Subcutaneous abdominal adipose tissue (tissue), 5 donors: ENCODE results near the gene PLA2G5.
"Not testable (repeated sequence)": the region's sequence is repeated elsewhere in the genome, so short reads cannot be mapped to it uniquely, and the experiment has no call there.

Experiments used
- H3K27ac ChIP-seq: one replicate; pipeline ENCODE4 v1.7.0; 2013; ENCODE audit warnings: low read depth, mild to moderate bottlenecking, inconsistent platforms, low read length, moderate library complexity
- H3K27me3 ChIP-seq, 5 donors: one replicate each; pipeline ENCODE4 v1.7.0; 2013; ENCODE audit warnings: low read length in 5 of 5, inconsistent platforms in 1 of 5; ENCODE audit not compliant: control insufficient read depth in 5 of 5, insufficient read depth in 4 of 5
- H3K36me3 ChIP-seq, 5 donors: one replicate each; pipeline ENCODE4 v1.7.0; 2013; ENCODE audit warnings: low read length in 5 of 5; ENCODE audit not compliant: control insufficient read depth in 5 of 5, insufficient read depth in 5 of 5
- H3K4me1 ChIP-seq, 5 donors: one replicate each; pipeline ENCODE4 v1.7.0; 2013; ENCODE audit warnings: low read length in 5 of 5, mild to moderate bottlenecking in 3 of 5, moderate library complexity in 1 of 5; ENCODE audit not compliant: control insufficient read depth in 5 of 5, insufficient read depth in 5 of 5
- H3K4me3 ChIP-seq, 5 donors: one replicate each; pipeline ENCODE4 v1.7.0; 2013; ENCODE audit warnings: low read length in 5 of 5, low read depth in 1 of 5
- H3K9ac ChIP-seq, 5 donors: one replicate each; pipeline ENCODE4 v1.7.0; 2013; ENCODE audit warnings: low read length in 5 of 5, mild to moderate bottlenecking in 4 of 5, moderate library complexity in 3 of 5
- H3K9me3 ChIP-seq, 5 donors: one replicate each; pipeline ENCODE4 v1.7.0; 2013; ENCODE audit warnings: low read length in 5 of 5; ENCODE audit not compliant: control insufficient read depth in 5 of 5
- donor health status: healthy.
- donor health status: healthy.
- donor health status: healthy.
- donor health status: healthy.
- donor health status: healthy.

The PLA2G5 gene

DNA sequence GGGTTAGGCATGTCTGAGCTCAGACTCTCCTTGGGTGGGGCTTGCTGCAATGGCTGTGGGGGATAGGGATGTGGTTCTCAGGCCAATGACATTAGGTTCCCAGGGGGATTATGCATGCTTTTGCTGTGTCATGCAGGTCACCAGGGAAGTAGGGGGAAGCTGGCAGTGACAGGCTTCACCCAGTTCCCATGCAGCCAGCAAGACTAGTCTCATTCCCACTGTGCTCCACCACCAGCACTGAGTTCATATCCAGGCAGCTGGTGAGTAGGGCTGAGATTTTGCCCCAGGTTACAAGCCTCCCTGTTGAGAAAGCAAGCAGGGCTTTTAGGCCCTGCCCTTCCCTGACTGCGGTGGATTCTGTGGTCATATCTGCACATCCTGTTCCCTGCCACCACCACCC is 32.1 kb upstream of the PLA2G5 start:
- peaks cover 0 to 2% (median 0%) of the 10 kb centered on the region in 5 donors for H3K4me1 ChIP-seq
- H3K4me3 ChIP-seq = no peak overlapping the region
- no peak overlapping the region for H3K27ac ChIP-seq
- peaks cover 0 to 7% (median 5%) of the 10 kb centered on the region in 5 donors for H3K9me3 ChIP-seq
- no peak overlapping the region for H3K9ac ChIP-seq
- H3K27me3 ChIP-seq = peaks cover 0 to 4% (median 0%) of the 10 kb centered on the region in 5 donors
- H3K36me3 ChIP-seq = no peaks in the 10 kb centered on the region

DNA sequence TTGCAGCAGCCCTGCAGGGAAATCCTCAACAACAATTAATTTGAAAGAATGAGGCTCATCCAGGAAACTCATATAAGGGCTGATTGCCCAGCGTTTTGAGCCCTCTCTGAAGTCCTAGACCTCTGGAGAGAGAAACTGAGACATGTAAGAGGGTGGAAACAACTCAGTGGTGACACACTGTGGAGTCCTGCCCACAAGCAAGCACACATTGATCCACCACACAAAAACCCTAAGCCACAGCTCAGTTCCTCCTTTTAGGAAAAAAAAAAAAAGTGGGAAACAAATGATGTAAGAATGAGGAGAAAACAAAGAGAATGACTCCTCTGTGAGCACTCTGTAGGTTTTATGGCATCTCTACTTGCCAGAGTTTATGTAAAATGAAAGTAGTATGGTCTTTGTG is 22.9 kb upstream of the PLA2G5 start:
- H3K27me3 ChIP-seq = no peaks in the 10 kb centered on the region
- no peak overlapping the region for H3K27ac ChIP-seq
- peaks cover 0 to 4% (median 2%) of the 10 kb centered on the region in 5 donors for H3K9me3 ChIP-seq
- no peaks in the 10 kb centered on the region for H3K36me3 ChIP-seq
- H3K4me1 ChIP-seq = no peaks in the 10 kb centered on the region
- H3K4me3 ChIP-seq = no peak overlapping the region
- no peak overlapping the region for H3K9ac ChIP-seq

DNA sequence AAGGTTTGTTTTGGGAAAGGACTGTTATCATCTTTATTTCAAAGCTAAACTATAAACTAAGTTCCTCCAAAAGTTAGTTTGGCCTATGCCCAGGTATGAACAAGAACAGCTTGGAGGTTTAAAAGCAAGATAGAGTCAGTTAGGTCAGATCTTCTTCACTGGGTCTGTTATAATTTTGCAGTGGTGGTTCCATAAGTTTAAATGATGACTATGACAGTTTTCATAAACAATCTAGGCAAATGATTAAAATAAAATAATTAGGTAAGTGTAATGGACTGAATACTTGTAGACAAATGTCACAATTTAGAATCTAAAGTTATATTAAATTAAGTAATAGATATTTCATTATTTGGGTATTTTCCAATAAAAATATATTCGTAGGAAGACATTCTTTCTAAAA is 21.4 kb upstream of the PLA2G5 start:
- Histone ChIP-seq H3K9me3 (peaks cover 0 to 4% (median 2%) of the 10 kb centered on the region in 5 donors), H3K27me3 (no peaks in the 10 kb centered on the region), H3K4me3 (no peak overlapping the region), H3K36me3 (no peaks in the 10 kb centered on the region), H3K4me1 (no peaks in the 10 kb centered on the region), H3K9ac (no peak overlapping the region), H3K27ac (no peak overlapping the region)

DNA sequence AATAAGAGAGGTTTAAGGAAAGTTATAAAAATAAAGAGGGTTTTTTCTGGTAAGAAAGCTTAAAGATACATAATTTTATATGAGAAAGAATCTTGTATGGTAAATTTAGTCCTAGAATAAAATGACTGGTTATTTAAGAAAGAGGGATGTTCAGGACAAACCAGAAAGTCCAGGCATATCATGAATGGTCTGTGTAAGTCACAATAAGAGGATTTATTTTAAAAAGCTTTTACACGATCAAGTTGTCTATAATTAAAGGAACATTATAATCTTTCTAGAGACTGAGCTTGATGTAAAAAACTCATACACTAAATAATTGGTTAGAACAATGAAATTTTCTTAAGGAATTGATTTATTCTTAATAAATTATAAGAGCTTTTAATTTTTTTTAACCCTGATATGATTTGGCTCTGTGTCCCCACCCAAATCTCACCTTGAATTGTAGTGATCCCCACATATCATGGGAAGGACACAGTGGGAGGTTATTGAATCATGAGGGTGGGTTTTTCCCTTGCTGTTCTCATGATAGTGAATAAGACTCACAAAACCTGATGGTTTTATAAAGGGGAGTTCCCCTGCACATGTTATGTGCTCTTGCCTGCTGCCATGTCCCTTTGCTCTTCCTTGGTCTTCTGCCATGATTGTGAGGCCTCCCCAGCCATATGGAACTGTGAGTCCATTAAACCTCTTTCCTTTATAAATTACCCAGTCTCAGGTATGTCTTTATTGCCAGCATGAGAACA is 20.8 kb upstream of the PLA2G5 start:
- H3K4me1 ChIP-seq, H3K27me3 ChIP-seq, H3K9me3 ChIP-seq, H3K36me3 ChIP-seq, H3K27ac ChIP-seq, H3K4me3 ChIP-seq, H3K9ac ChIP-seq: not testable (repeated sequence)

DNA sequence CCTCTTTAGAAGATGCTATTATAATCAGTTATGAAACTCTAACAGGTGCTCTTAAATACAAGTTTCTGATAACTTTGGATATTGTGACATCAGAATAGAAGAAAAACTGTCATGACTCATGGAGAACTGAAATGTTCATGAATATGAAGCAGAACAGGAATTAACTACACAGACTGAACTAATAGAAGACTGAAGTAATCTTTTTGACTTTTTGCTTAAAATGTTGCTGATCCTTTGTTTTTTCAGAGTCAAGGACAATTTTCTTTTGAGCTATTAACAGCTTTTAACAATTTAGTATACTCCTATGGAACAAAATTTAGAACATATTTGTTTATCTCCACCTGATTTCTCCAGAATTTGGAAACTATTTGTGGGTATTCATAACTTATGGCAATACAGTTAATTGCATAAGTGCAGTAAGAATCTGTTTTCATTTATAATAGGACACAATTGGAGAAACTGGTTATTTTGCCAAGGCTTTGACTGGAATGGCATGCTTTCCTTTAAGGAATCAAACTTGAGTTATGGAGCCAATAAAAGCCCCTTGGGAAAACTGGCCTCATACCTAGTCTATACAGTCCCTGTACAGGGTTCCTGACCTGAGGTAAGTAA is 18.7 kb upstream of the PLA2G5 start:
- H3K27ac ChIP-seq = no peak overlapping the region
- no peaks in the 10 kb centered on the region for H3K36me3 ChIP-seq
- no peaks in the 10 kb centered on the region for H3K4me1 ChIP-seq

DNA sequence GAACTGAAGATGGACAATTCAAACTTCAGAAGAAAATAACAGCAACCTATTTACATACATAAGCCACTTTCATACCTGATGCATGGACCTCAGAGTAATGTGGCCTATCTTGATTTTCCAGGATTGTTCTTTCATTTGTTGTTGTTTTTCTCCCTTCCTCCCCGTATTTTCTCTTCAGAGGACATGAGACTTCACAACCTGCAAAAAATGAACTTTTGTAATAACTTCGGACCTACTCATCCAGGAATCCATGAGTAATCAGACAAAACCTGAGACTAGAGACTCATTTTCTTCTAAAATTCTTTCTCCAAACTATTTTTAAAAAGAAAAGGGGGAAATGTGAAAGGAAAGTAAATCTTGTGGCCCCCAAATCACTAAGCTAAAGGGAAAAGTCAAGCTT is 17.6 kb upstream of the PLA2G5 start:
- Histone ChIP-seq H3K9ac (no peak overlapping the region), H3K27ac (no peak overlapping the region), H3K36me3 (no peaks in the 10 kb centered on the region), H3K4me3 (no peak overlapping the region), H3K4me1 (no peaks in the 10 kb centered on the region), H3K9me3 (peaks cover 0 to 4% (median 2%) of the 10 kb centered on the region in 5 donors), H3K27me3 (no peaks in the 10 kb centered on the region)

More for the DNA sequence above, 18.7 kb upstream of the PLA2G5 start:
- Histone ChIP-seq H3K4me3 (no peak overlapping the region), H3K9ac (no peak overlapping the region), H3K9me3 (peaks cover 0 to 4% (median 2%) of the 10 kb centered on the region in 5 donors), H3K27me3 (no peaks in the 10 kb centered on the region)

DNA sequence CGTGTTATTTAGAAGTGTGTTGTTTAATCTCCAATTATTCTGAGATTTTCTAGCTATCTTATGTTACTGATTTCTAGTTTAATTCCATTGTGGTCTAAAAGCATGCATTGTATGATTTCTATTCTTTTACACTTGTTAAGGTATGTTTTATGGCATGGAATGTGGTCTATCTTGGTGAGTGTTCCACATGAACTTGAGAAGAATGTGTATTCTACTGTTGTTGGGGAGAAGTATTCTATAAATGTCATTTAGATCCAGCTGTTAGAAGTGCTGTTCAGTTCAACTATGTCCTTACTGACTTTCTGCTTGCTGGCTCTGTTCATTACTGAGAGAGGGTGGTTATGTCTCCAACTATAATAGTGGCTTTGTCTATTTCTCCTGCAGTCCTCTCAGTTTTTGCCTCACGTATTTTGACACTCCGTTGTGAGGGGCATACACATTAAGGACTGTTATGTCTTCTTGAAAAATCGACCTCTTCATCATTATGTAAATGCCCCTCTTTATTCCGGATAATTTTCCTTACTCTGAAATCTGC is 12.0 kb upstream of the PLA2G5 start:
- Histone ChIP-seq H3K36me3 (no peaks in the 10 kb centered on the region), H3K27me3 (peaks cover 0 to 3% (median 0%) of the 10 kb centered on the region in 5 donors), H3K4me3 (no peak overlapping the region), H3K4me1 (peaks cover 0 to 17% (median 8%) of the 10 kb centered on the region in 5 donors), H3K9ac (no peak overlapping the region), H3K27ac (no peak overlapping the region), H3K9me3 (no peaks in the 10 kb centered on the region)

DNA sequence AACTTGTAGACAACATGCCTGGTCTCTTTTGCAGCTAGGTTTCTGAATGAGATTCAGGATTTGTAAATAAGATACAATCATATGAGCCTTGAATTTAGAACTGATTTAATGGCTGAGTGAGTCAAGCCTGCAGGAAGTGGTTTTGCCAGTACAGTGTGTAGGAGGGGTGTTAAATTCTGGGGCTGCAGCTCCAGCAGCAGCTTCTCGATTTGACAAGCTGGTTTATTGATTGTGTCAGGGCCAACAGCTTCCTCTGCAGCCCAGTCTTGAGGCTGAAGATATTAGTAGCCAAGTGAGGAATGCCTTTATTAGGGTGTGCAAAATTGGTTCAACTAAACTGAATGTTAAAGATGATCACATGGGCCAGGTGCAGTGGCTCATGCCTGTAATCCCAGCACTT is 11.5 kb upstream of the PLA2G5 start:
- no peak overlapping the region for H3K9ac ChIP-seq
- H3K4me1 ChIP-seq = peaks cover 0 to 17% (median 8%) of the 10 kb centered on the region in 5 donors
- H3K36me3 ChIP-seq = no peaks in the 10 kb centered on the region
- no peak overlapping the region for H3K4me3 ChIP-seq
- H3K27ac ChIP-seq = no peak overlapping the region
- H3K9me3 ChIP-seq = no peaks in the 10 kb centered on the region
- peaks cover 0 to 3% (median 0%) of the 10 kb centered on the region in 5 donors for H3K27me3 ChIP-seq

DNA sequence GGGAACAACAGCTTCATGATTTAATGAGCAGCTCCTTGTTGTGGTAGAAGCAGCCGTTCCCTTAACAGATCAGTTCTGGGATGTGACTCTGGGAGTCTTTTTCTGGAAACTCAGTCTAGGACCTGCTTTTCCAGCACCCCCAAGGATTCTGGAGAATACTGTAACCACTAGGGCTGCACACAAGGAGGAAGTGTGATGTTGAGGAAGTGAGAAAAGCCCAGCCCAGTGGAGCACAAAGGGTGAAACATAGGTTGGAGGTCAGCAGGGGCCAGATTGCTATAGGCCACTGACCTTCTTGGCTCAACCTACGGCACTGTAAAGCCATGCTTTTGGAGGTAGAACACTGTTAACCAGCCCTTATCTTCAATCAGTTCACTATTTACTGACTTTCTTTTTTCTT is 10.1 kb upstream of the PLA2G5 start:
- peaks cover 0 to 17% (median 8%) of the 10 kb centered on the region in 5 donors for H3K4me1 ChIP-seq
- H3K36me3 ChIP-seq = no peaks in the 10 kb centered on the region
- H3K27me3 ChIP-seq = peaks cover 0 to 3% (median 0%) of the 10 kb centered on the region in 5 donors
- H3K4me3 ChIP-seq = no peak overlapping the region
- H3K9ac ChIP-seq = no peak overlapping the region
- no peaks in the 10 kb centered on the region for H3K9me3 ChIP-seq
- no peak overlapping the region for H3K27ac ChIP-seq

DNA sequence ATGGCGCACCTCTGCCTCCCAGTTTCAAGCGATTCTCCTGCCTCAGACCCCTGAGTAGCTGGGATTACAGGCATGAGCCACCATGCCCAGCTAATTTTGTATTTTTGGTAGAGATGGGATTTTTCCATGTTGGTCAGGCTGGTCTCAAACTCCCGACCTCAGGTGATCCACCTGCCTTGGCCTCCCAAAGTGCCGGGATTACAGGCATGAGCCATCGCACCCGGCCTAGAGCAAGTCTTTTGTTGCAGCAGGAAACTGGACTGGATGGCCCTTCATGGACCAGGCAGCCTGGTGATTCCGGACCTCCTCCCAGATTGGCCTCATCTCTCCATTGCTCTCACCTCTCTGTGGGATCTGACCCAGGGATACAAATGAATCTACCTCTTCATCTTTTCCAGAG is 9.2 kb upstream of the PLA2G5 start:
- not testable (repeated sequence) for H3K36me3 ChIP-seq, H3K27me3 ChIP-seq, H3K4me3 ChIP-seq, H3K9ac ChIP-seq, H3K27ac ChIP-seq, H3K9me3 ChIP-seq
- H3K4me1 ChIP-seq = peaks cover 0 to 17% (median 8%) of the 10 kb centered on the region in 5 donors
